HAP-1 (cell line): ENCODE measurements around the gene ADGRD2.

Source experiments
- DNase-seq, 2 experiments: peaks; one replicate each; pipeline ENCODE4 v3.0.0-alpha.2; 2016 to 2020; ENCODE audit warnings: low spot score in 2 of 2
- H3K27me3 ChIP-seq: fragments of 250-450 bp; sonication (Bioruptor Pico); 2 replicates; pipeline ENCODE4 v1.5.1; 2020; ENCODE audit warnings: low read depth, mild to moderate bottlenecking, moderate library complexity
- H3K36me3 ChIP-seq: fragments of 250-450 bp; sonication (Bioruptor Pico); replicated peaks from 2 replicates; pipeline ENCODE4 v1.5.1; 2020; ENCODE audit warnings: mild to moderate bottlenecking
- H3K4me1 ChIP-seq: fragments of 250-450 bp; sonication (Bioruptor Pico); 2 replicates; pipeline ENCODE4 v1.5.1; 2020; ENCODE audit warnings: mild to moderate bottlenecking
- H3K4me3 ChIP-seq: fragments of 250-450 bp; sonication (Bioruptor Pico); 2 replicates; pipeline ENCODE4 v1.5.1; 2020; ENCODE audit warnings: mild to moderate bottlenecking, moderate library complexity
- H3K9me3 ChIP-seq: fragments of 250-450 bp; sonication (Bioruptor Pico); 2 replicates; pipeline ENCODE4 v1.5.1; 2020; ENCODE audit warnings: mild to moderate bottlenecking, moderate library complexity
- in situ Hi-C: fragments of 300-500 bp; cut with MboI; formaldehyde crosslinking; loops from 3 replicates; pipeline ENCODE4 v1.14.3; 2020; ENCODE audit warnings: low sequenced_read_pairs, inconsistent platforms, mixed read lengths

ADGRD2 gene

GRCh38 chr9:124455820-124456219, 5.6 kb downstream of the ADGRD2 start:
- no peaks in the 10 kb centered on the region; the same call in 1 of the 2 replicates for H3K4me1 ChIP-seq
- no peaks in the 10 kb centered on the region for H3K27me3 ChIP-seq
- H3K36me3 ChIP-seq: no peaks in the 10 kb centered on the region
- in situ Hi-C loops: no loop called here
- DNase-seq: no peak
- H3K9me3 ChIP-seq: no peaks in the 10 kb centered on the region
- H3K4me3 ChIP-seq: no peak overlapping the region

- H3K4me1 ChIP-seq: no peaks in the 10 kb centered on the region; the same call in 1 of the 2 replicates
- H3K9me3 ChIP-seq: no peaks in the 10 kb centered on the region
- H3K36me3 ChIP-seq: no peaks in the 10 kb centered on the region
- no peaks in the 10 kb centered on the region for H3K27me3 ChIP-seq
- in situ Hi-C loops: no loop called here
- H3K4me3 ChIP-seq: no peak overlapping the region
- no peak for DNase-seq
These were observed 6.3 kb downstream of the ADGRD2 start for GRCh38 chr9:124456341-124457078.

- Histone ChIP-seq H3K4me1 (no peaks in the 10 kb centered on the region; the same call in 1 of the 2 replicates), H3K4me3 (no peak overlapping the region), H3K27me3 (no peaks in the 10 kb centered on the region), H3K36me3 (no peaks in the 10 kb centered on the region), H3K9me3 (no peaks in the 10 kb centered on the region)
- in situ Hi-C loops: no loop called here
- no peak for DNase-seq
These were observed 7.0 kb downstream of the ADGRD2 start for GRCh38 chr9:124457079-124457886.

- Histone ChIP-seq H3K4me1 (no peaks in the 10 kb centered on the region), H3K4me3 (no peak overlapping the region), H3K27me3 (peaks cover 2% of the 10 kb centered on the region; the same call in 1 of the 2 replicates), H3K9me3 (no peaks in the 10 kb centered on the region; the same call in 1 of the 2 replicates), H3K36me3 (no peaks in the 10 kb centered on the region)
- no peak for DNase-seq
- in situ Hi-C loops: no loop called here
These were observed 7.7 kb downstream of the ADGRD2 start for GRCh38 chr9:124457887-124458431.

- in situ Hi-C loops: no loop called here
- DNase-seq: no peak
- peaks cover 2% of the 10 kb centered on the region; the same call in 1 of the 2 replicates for H3K27me3 ChIP-seq
- no peak overlapping the region for H3K4me3 ChIP-seq
- peaks cover 3% of the 10 kb centered on the region for H3K9me3 ChIP-seq
- H3K36me3 ChIP-seq: no peaks in the 10 kb centered on the region
- no peaks in the 10 kb centered on the region for H3K4me1 ChIP-seq
These were observed 8.2 kb downstream of the ADGRD2 start for GRCh38 chr9:124458441-124458840.

GRCh38 chr9:124462739-124463138, 12.5 kb downstream of the ADGRD2 start:
- H3K27me3 ChIP-seq: peaks cover 2% of the 10 kb centered on the region; the same call in 1 of the 2 replicates
- no peaks in the 10 kb centered on the region for H3K4me1 ChIP-seq
- DNase-seq: no peak
- H3K9me3 ChIP-seq: peaks cover 3% of the 10 kb centered on the region
- no peak overlapping the region for H3K4me3 ChIP-seq
- in situ Hi-C loops: no loop called here
- H3K36me3 ChIP-seq: no peaks in the 10 kb centered on the region

GRCh38 chr9:124465736-124466135, 15.5 kb downstream of the ADGRD2 start:
- Histone ChIP-seq H3K9me3 (peaks cover 3% of the 10 kb centered on the region), H3K4me3 (no peak overlapping the region), H3K4me1 (no peaks in the 10 kb centered on the region), H3K36me3 (no peaks in the 10 kb centered on the region), H3K27me3 (peaks cover 2% of the 10 kb centered on the region; the same call in 1 of the 2 replicates)
- in situ Hi-C loops: no loop called here
- no peak for DNase-seq

GRCh38 chr9:124467410-124468060, 17.3 kb downstream of the ADGRD2 start:
- DNase-seq: no peak
- H3K9me3 ChIP-seq: peaks cover 3% of the 10 kb centered on the region
- peaks cover 2% of the 10 kb centered on the region; the same call in 1 of the 2 replicates for H3K27me3 ChIP-seq
- H3K4me3 ChIP-seq: no peak overlapping the region
- no peaks in the 10 kb centered on the region for H3K36me3 ChIP-seq
- no peaks in the 10 kb centered on the region for H3K4me1 ChIP-seq
- in situ Hi-C loops: no loop called here

- H3K27me3 ChIP-seq: no peaks in the 10 kb centered on the region
- H3K36me3 ChIP-seq: no peaks in the 10 kb centered on the region
- in situ Hi-C loops: no loop called here
- no peak overlapping the region for H3K4me3 ChIP-seq
- DNase-seq: no peak
- H3K9me3 ChIP-seq: peaks cover 2% of the 10 kb centered on the region; the same call in 1 of the 2 replicates
- no peaks in the 10 kb centered on the region for H3K4me1 ChIP-seq
These were observed 17.9 kb downstream of the ADGRD2 start for GRCh38 chr9:124468061-124468740.

GRCh38 chr9:124469011-124469832, 19.0 kb downstream of the ADGRD2 start:
- in situ Hi-C loops: no loop called here
- no peaks in the 10 kb centered on the region for H3K36me3 ChIP-seq
- DNase-seq: no peak
- H3K9me3 ChIP-seq: no peaks in the 10 kb centered on the region
- no peak overlapping the region for H3K4me3 ChIP-seq
- no peaks in the 10 kb centered on the region for H3K4me1 ChIP-seq
- H3K27me3 ChIP-seq: no peaks in the 10 kb centered on the region

GRCh38 chr9:124470306-124470705, 20.1 kb downstream of the ADGRD2 start:
- H3K27me3 ChIP-seq: no peaks in the 10 kb centered on the region
- in situ Hi-C loops: no loop called here

GRCh38 chr9:124470726-124471125, 20.5 kb downstream of the ADGRD2 start:
- in situ Hi-C loops: no loop called here
- no peak overlapping the region for H3K4me3 ChIP-seq
- H3K4me1 ChIP-seq: no peaks in the 10 kb centered on the region
- no peaks in the 10 kb centered on the region for H3K36me3 ChIP-seq
- no peak for DNase-seq
- H3K9me3 ChIP-seq: no peaks in the 10 kb centered on the region
- no peaks in the 10 kb centered on the region for H3K27me3 ChIP-seq

More at GRCh38 chr9:124470306-124470705, 20.1 kb downstream of the ADGRD2 start:
- H3K4me3 ChIP-seq: no peak overlapping the region
- no peaks in the 10 kb centered on the region for H3K9me3 ChIP-seq
- H3K4me1 ChIP-seq: no peaks in the 10 kb centered on the region
- DNase-seq: no peak
- no peaks in the 10 kb centered on the region for H3K36me3 ChIP-seq
